Measurements from ENCODE around the gene RAB40C. TPM values are rescaled to one million over a fixed set of nuclear protein-coding genes. Genes with fewer than 3 reads are reported as not detected.
A peak's percentile ranks its signal among the peaks of the same experiment; 100 is the strongest.

RAB40C gene
- total and polyA plus RNA-seq, 9 of the 15 experiments (the other 6 are each of a cell fraction or from before 2014, with no cell fraction given): 0.17 to 23.4 (median 8.7) TPM

DNA sequence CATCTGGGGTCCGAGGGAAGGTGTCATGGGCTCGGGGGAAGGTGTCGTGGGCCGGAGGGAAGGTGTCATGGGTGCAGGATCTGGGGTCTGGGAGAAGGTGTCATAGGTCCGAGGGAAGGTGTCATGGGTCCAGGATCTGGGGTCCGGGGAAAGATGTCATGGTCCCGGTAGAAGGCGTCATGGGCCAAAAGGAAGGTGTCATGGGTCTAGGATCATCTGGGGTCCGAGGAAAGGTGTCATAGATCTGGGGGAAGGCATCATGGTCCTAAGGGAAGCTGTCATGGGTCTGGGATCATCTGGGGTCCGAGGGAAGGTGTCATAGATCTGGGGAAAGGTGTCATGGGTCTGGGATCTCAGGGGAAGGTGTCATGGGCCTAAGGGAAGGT lies 942 bp downstream of the RAB40C start:
- Histone ChIP-seq H3K4me2 (ENCODE audit: insufficient read depth, low read length) (peak overlapping the region; percentile 94), H3K9me3 (replicated peaks; ENCODE audit: control insufficient read depth, insufficient read depth, low read depth, low read length) (no peaks in the 10 kb centered on the region), H3K4me1 (replicated peaks in 1 of 2; ENCODE audit: control insufficient read depth in 2 of 2, insufficient read depth in 2 of 2, low read length in 2 of 2) (peaks cover 18 to 71% of the 10 kb centered on the region in 2 experiments; a peak in 4 of 5 replicates), H3K27me3 (ENCODE audit: control insufficient read depth in 2 of 2, insufficient read depth in 2 of 2, low read length in 2 of 2) (no peaks in the 10 kb centered on the region), H3K27ac (ENCODE audit: extremely low read depth, low read depth, low read length) (peak overlapping the region; percentile 80; the same call in 2 of the 3 replicates), H4K20me1 (replicated peaks; ENCODE audit: control insufficient read depth, insufficient read depth, low read length) (peaks cover 16% of the 10 kb centered on the region), H3K9me1 (ENCODE audit: control insufficient read depth, insufficient read depth, low read length) (peaks cover 8% of the 10 kb centered on the region), H3K4me3 (peak overlapping the region; percentile 90), H3K79me2 (ENCODE audit: control insufficient read depth, insufficient read depth, low read length) (peaks cover 75% of the 10 kb centered on the region), H2AFZ (ENCODE audit: low read depth, low read length) (no peak overlapping the region), H3K9ac (ENCODE audit: insufficient read depth in 1 of 2, low read depth in 2 of 2, low read length in 2 of 2) (peak overlapping the region; percentile 84 to 95), H3K36me3 (ENCODE audit: control insufficient read depth, insufficient read depth, low read length) (peaks cover 26% of the 10 kb centered on the region; the same call in 2 of the 3 replicates)
- ATAC-seq: no peak
- DNase-seq (ENCODE audit: extremely low read depth in 1 of 4, low spot score in 3 of 4): no peak
- BruUV-seq (replicated peaks): no TSS peak
- POLR2A ChIA-PET: interaction anchor here (0.8 to 1.2 kb wide), 4 partner anchors 9 to 41 kb away, joined by 3 to 4 read pairs (median 3); no protein-coding TSS in a partner anchor
- peak; percentile 44 for FAIRE-seq
- WGBS (ENCODE audit: insufficient coverage, low coverage, missing lambda C conversion rate): 28% methylated on average over 10 of the region's 10 CpGs
- CTCF ChIA-PET (ENCODE audit: low intra/inter-chr PET ratio): no interaction called here
- in situ Hi-C loops (cut with MboI): no loop called here
- intact Hi-C loops (cut with micrococcal nuclease): loop anchor here (1.0 kb wide), 1 partner anchor 50 kb away; the partner anchor contains the start of gene MCRIP2
- TF ChIP-seq ESRRA (IDR thresholded peaks at IDR 0.05; ENCODE audit: borderline replicate concordance, low read depth) (no peak), DACH1 (IDR thresholded peaks at IDR 0.05; ENCODE audit: partially characterized antibody) (no peak), CREB1 (IDR thresholded peaks at IDR 0.05) (0 out of 2 replicates have a peak, but pooled peaks have one; percentile 26), CREB1 (CRISPR knock-in tag; IDR thresholded peaks at IDR 0.05) (peak; percentile 55; the same call in 1 of the 2 replicates), RBM39 (optimal IDR thresholded peaks at IDR 0.05; ENCODE audit: low read depth, low read length) (no peak), SIX5 (IDR thresholded peaks at IDR 0.05; ENCODE audit: borderline replicate concordance in 1 of 2, insufficient read depth in 1 of 2, low read depth in 1 of 2, low read length in 2 of 2) (no peak), ZSCAN29 (IDR thresholded peaks at IDR 0.05) (no peak)
- TF ChIP-seq, protein P1, sequence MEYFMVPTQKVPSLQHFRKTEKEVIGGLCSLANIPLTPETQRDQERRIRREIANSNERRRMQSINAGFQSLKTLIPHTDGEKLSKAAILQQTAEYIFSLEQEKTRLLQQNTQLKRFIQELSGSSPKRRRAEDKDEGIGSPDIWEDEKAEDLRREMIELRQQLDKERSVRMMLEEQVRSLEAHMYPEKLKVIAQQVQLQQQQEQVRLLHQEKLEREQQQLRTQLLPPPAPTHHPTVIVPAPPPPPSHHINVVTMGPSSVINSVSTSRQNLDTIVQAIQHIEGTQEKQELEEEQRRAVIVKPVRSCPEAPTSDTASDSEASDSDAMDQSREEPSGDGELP (CRISPR knock-in tag; IDR thresholded peaks at IDR 0.05; ENCODE audit: borderline replicate concordance): no peak
- TF ChIP-seq, protein P2, sequence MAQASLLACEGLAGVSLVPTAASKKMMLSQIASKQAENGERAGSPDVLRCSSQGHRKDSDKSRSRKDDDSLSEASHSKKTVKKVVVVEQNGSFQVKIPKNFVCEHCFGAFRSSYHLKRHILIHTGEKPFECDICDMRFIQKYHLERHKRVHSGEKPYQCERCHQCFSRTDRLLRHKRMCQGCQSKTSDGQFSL (CRISPR knock-in tag; IDR thresholded peaks at IDR 0.05): no peak
- TF ChIP-seq, protein P2 (tag; IDR thresholded peaks at IDR 0.05): no peak
- TF ChIP-seq, protein P3, sequence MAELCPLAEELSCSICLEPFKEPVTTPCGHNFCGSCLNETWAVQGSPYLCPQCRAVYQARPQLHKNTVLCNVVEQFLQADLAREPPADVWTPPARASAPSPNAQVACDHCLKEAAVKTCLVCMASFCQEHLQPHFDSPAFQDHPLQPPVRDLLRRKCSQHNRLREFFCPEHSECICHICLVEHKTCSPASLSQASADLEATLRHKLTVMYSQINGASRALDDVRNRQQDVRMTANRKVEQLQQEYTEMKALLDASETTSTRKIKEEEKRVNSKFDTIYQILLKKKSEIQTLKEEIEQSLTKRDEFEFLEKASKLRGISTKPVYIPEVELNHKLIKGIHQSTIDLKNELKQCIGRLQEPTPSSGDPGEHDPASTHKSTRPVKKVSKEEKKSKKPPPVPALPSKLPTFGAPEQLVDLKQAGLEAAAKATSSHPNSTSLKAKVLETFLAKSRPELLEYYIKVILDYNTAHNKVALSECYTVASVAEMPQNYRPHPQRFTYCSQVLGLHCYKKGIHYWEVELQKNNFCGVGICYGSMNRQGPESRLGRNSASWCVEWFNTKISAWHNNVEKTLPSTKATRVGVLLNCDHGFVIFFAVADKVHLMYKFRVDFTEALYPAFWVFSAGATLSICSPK (IDR thresholded peaks at IDR 0.05; ENCODE audit: borderline replicate concordance): no peak
